BLaER1 treated with 17β-estradiol and CSF1 and Interleukin-3, amounts not matched to agents 10 nM and 100 nM (cell line): ENCODE data around the gene PPEF2.

Experiments
- H3K27ac ChIP-seq, 11 experiments: shearing (Covaris generic); formaldehyde crosslinking; 2 replicates each; pipeline ENCODE4 v1.8.1; 2022
- H3K27me3 ChIP-seq, 11 experiments: shearing (Covaris generic); formaldehyde crosslinking; 2 replicates each; pipeline ENCODE4 v1.8.1; 2022
- H3K36me3 ChIP-seq, 11 experiments: shearing (Covaris generic); formaldehyde crosslinking; 2 replicates each; pipeline ENCODE4 v1.8.1; 2022
- H3K4me1 ChIP-seq, 10 experiments: shearing (Covaris generic); formaldehyde crosslinking; 2 replicates each; pipeline ENCODE4 v1.8.1; 2022
- H3K4me2 ChIP-seq, 11 experiments: shearing (Covaris generic); formaldehyde crosslinking; 2 replicates each; pipeline ENCODE4 v1.8.1; 2022
- H3K4me3 ChIP-seq, 10 experiments: shearing (Covaris generic); formaldehyde crosslinking; 2 replicates each; pipeline ENCODE4 v1.8.1; 2022
- H3K9ac ChIP-seq, 11 experiments: shearing (Covaris generic); formaldehyde crosslinking; 2 replicates each; pipeline ENCODE4 v1.8.1; 2022
- H3K9me3 ChIP-seq, 11 experiments: shearing (Covaris generic); formaldehyde crosslinking; replicated peaks in 1 of 11; 2 replicates each; pipeline ENCODE4 v1.8.1; 2022
- H4K20me1 ChIP-seq, 11 experiments: shearing (Covaris generic); formaldehyde crosslinking; 2 replicates each; pipeline ENCODE4 v1.8.1; 2022
- Cebpa-rat ChIP-seq, 11 experiments: shearing (Covaris generic); IDR thresholded peaks; 2 replicates each; pipeline ENCODE4 v1.8.1; 2022

The PPEF2 gene

DNA sequence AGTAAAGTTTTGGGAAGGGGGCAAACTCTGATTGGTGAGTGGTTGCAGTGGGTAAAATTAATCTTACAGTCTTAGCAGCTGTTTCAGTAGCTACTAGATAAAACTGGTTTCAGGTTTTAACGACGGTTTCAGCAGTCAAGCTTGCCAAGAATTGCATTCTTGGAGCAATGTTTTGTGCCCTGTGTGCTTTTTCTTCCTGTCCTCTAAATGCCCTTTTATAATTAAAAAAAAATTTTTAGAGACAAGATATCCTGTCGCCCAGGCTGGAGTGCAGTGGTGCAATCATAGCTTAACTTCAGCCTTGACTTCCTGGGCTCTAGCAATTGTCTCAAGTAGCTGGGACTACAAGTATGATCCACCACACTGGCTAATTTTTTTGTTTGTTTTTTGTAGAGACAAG, 6.3 kb upstream of the PPEF2 start:
- Histone ChIP-seq H3K27ac (peak overlapping the region in 10 of 11 experiments; percentile 46 to 85 (median 80); a peak in 20 of 22 replicates), H3K27me3 (no peaks in the 10 kb centered on the region), H3K4me2 (peak overlapping the region; percentile 53 to 79 (median 72)), H3K4me3 (no peak overlapping the region), H3K9ac (peak overlapping the region in 9 of 11 experiments; percentile 1 to 69 (median 59); a peak in 16 of 22 replicates), H3K36me3 (peaks cover 9 to 34% (median 24%) of the 10 kb centered on the region in 11 experiments; a peak in 19 of 22 replicates), H4K20me1 (no peaks in the 10 kb centered on the region), H3K4me1 (peaks cover 23 to 64% (median 52%) of the 10 kb centered on the region in 10 experiments), H3K9me3 (peaks cover 18 to 31% (median 26%) of the 10 kb centered on the region in 11 experiments)
- no peak for TF ChIP-seq Cebpa-rat (IDR thresholded peaks at IDR 0.05)

DNA sequence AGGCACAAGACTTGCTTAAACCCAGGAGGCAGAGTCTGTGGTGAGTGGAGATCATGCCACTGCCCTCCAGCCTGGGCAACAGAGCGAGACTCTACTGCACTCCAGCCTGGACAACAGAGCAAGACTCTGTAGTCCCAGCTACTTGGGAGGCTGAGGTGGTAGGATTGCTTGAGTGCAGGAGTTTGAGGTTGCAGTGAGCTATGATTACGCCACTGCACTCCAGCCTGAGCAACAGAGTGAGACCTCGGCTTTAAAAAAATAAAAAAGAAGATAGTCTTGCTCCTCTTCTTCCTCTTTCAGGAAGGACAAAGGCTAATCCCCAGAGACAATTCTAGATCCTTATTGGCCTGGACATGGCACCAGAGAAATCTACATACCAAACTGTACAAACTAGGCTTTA, 5.7 kb upstream of the PPEF2 start:
- TF ChIP-seq Cebpa-rat (IDR thresholded peaks at IDR 0.05) = peak in 9 of 11 experiments; percentile 53 to 87 (median 84); a peak in 16 of 22 replicates
- Histone ChIP-seq H4K20me1 (no peaks in the 10 kb centered on the region), H3K4me2 (peak overlapping the region; percentile 53 to 79 (median 72)), H3K4me1 (peaks cover 23 to 69% (median 57%) of the 10 kb centered on the region in 10 experiments), H3K27me3 (no peaks in the 10 kb centered on the region), H3K9ac (peak overlapping the region in 9 of 11 experiments; percentile 1 to 69 (median 59); a peak in 16 of 22 replicates), H3K36me3 (peaks cover 9 to 28% (median 18%) of the 10 kb centered on the region in 11 experiments; a peak in 19 of 22 replicates), H3K4me3 (no peak overlapping the region), H3K27ac (peak overlapping the region in 10 of 11 experiments; percentile 46 to 85 (median 80); a peak in 21 of 22 replicates), H3K9me3 (peaks cover 18 to 31% (median 26%) of the 10 kb centered on the region in 11 experiments)

DNA sequence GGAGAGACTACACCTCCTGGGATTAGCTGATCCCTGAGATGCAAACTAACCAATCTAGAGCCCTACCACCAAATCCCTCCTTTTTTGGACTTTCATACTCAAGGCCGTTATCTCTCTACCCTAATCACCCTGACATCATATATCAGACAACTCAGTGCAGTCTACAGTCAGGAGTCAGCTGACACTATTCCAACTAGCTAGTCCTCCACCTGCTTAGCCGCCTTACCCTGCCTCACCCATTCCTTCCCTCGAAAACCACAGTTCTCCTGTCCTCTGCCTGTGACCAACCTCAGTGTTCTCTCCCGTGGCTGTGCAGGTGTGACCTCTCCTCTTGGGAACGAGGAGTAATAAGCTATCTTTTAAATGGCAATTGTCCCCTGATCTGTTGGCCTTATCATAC, 1.8 kb upstream of the PPEF2 start:
- H3K4me2 ChIP-seq = peak overlapping the region; percentile 25 to 76 (median 54); a peak in 21 of 22 replicates
- H3K27me3 ChIP-seq = no peaks in the 10 kb centered on the region
- H3K27ac ChIP-seq = peak overlapping the region in 8 of 11 experiments; percentile 0 to 83 (median 56); a peak in 10 of 22 replicates
- TF ChIP-seq Cebpa-rat (IDR thresholded peaks at IDR 0.05) = no peak
- peaks cover 48 to 94% (median 81%) of the 10 kb centered on the region in 10 experiments for H3K4me1 ChIP-seq
- no peak overlapping the region for H3K4me3 ChIP-seq
- peaks cover 0 to 10% (median 2%) of the 10 kb centered on the region in 11 experiments; a peak in 5 of 22 replicates for H3K9me3 ChIP-seq
- H3K36me3 ChIP-seq = no peaks in the 10 kb centered on the region
- no peaks in the 10 kb centered on the region for H4K20me1 ChIP-seq
- H3K9ac ChIP-seq = no peak overlapping the region

DNA sequence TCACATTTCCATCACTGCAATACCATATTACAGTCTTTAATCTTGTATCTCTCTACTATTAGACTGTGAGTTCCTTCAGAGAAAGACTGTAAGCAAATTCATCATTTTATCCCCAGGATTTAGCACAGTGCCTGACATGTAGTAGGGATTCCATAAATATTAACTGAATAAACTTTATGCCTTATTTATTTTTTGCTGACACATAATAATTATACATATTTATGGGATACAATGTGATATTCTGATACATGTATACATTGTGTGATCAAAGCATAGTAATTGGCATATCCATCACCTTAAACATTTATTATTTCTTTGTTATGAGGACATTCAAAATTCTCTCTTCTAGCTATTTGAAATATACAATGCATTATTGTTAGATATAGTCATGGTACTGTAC, 3.7 kb downstream of the PPEF2 start:
- Histone ChIP-seq H3K27me3 (no peaks in the 10 kb centered on the region), H3K4me1 (peaks cover 30 to 41% (median 35%) of the 10 kb centered on the region in 10 experiments), H3K27ac (peak overlapping the region in 1 of 11 experiments; percentile 1; a peak in 1 of 22 replicates), H4K20me1 (no peaks in the 10 kb centered on the region), H3K4me3 (no peak overlapping the region), H3K9me3 (peaks cover 4 to 27% (median 9%) of the 10 kb centered on the region in 11 experiments; a peak in 13 of 22 replicates), H3K4me2 (no peak overlapping the region), H3K9ac (no peak overlapping the region), H3K36me3 (0 out of 22 replicates have a peak, but pooled peaks cover 0 to 3% (median 0%) of the 10 kb centered on the region in 11 experiments)
- no peak for TF ChIP-seq Cebpa-rat (IDR thresholded peaks at IDR 0.05)

DNA sequence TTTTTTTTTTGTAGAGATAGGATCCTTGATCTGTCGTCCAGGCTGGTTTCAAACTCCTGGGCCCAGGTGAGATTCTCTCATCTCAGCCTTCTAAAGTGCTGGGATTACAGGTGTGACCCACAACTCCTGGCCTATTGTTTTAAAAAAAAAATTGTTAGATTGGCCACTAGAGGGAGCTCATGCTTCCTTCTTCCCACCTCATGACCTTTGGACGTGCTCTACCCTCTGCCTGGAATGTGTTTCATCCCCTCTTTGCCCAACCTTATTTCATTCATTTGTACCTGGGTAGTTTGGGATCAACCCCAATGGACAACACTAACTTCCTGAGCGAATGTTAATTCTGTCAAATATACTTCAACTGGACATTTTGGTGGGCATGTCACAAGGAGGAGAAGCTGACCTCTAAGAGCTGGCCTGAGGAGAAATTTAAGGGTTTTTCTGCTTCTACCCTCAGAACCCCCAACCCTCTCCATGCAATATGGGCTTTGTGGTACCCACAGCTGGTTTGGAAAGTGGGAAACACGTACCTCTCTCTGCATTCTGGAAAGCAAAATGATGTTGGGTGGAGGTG, 6.4 kb downstream of the PPEF2 start:
- no peak for TF ChIP-seq Cebpa-rat (IDR thresholded peaks at IDR 0.05)
- 0 out of 22 replicates have a peak, but pooled peaks cover 0 to 3% (median 0%) of the 10 kb centered on the region in 11 experiments for H3K36me3 ChIP-seq
- no peak overlapping the region for H3K4me3 ChIP-seq
- H4K20me1 ChIP-seq = no peaks in the 10 kb centered on the region
- peaks cover 8 to 14% (median 11%) of the 10 kb centered on the region in 10 experiments; a peak in 18 of 20 replicates for H3K4me1 ChIP-seq
- H3K4me2 ChIP-seq = no peak overlapping the region
- H3K27ac ChIP-seq = no peak overlapping the region
- H3K9me3 ChIP-seq = peaks cover 4 to 27% (median 9%) of the 10 kb centered on the region in 11 experiments; a peak in 13 of 22 replicates
- H3K27me3 ChIP-seq = no peaks in the 10 kb centered on the region
- H3K9ac ChIP-seq = no peak overlapping the region

DNA sequence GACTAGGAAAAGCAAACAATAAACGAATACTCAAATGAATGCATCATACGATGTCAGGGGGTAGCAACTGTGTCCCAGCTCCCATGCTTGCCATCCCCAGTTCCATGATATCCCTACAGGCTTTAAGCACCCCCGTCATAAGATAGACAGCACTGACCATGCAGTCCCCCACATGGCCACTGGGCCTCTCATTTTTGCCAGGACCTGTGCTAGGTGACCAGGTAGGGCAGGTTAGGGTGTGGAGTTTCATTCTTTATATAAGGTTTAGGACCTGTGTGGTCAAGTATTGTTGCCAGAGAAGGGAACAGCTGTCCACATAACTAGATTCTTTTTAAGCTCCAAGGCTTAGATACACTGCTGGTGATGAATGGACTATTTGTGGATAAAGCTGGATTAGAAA, 9.7 kb downstream of the PPEF2 start:
- H3K36me3 ChIP-seq = no peaks in the 10 kb centered on the region
- no peaks in the 10 kb centered on the region for H4K20me1 ChIP-seq
- TF ChIP-seq Cebpa-rat (IDR thresholded peaks at IDR 0.05) = no peak

DNA sequence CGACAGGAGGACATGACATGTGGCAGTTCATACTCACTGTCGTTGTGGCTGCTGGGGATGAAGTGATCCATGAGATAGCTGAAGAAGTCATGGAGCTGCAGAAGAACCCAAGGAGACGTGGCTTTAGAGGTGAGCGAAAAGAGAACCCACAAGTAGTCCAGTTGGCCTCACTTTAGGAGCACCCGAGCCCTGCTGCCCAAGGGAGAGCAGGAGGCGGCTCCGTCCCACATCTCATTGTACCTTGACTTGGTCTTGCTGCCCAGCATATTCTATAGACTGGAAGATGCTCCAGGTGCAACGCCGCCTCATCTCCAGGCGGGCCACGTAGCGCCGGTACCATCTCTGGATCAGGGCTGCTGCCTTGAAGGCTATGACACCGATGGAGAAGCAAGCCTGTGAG, 10.6 kb downstream of the PPEF2 start:
- no peaks in the 10 kb centered on the region for H3K36me3 ChIP-seq
- no peaks in the 10 kb centered on the region for H4K20me1 ChIP-seq
- no peak overlapping the region for H3K4me2 ChIP-seq
- no peaks in the 10 kb centered on the region for H3K9me3 ChIP-seq
- H3K9ac ChIP-seq = no peak overlapping the region
- H3K4me3 ChIP-seq = no peak overlapping the region
- no peak for TF ChIP-seq Cebpa-rat (IDR thresholded peaks at IDR 0.05)
- peaks cover 0 to 5% (median 0%) of the 10 kb centered on the region in 10 experiments; a peak in 5 of 20 replicates for H3K4me1 ChIP-seq
- no peak overlapping the region for H3K27ac ChIP-seq
- H3K27me3 ChIP-seq = no peaks in the 10 kb centered on the region

More for the DNA sequence above, 9.7 kb downstream of the PPEF2 start:
- Histone ChIP-seq H3K4me2 (no peak overlapping the region), H3K4me3 (no peak overlapping the region), H3K4me1 (peaks cover 0 to 5% (median 0%) of the 10 kb centered on the region in 10 experiments; a peak in 5 of 20 replicates), H3K9ac (no peak overlapping the region), H3K27me3 (no peaks in the 10 kb centered on the region), H3K9me3 (peaks cover 0 to 5% (median 0%) of the 10 kb centered on the region in 11 experiments; a peak in 5 of 22 replicates), H3K27ac (no peak overlapping the region)

DNA sequence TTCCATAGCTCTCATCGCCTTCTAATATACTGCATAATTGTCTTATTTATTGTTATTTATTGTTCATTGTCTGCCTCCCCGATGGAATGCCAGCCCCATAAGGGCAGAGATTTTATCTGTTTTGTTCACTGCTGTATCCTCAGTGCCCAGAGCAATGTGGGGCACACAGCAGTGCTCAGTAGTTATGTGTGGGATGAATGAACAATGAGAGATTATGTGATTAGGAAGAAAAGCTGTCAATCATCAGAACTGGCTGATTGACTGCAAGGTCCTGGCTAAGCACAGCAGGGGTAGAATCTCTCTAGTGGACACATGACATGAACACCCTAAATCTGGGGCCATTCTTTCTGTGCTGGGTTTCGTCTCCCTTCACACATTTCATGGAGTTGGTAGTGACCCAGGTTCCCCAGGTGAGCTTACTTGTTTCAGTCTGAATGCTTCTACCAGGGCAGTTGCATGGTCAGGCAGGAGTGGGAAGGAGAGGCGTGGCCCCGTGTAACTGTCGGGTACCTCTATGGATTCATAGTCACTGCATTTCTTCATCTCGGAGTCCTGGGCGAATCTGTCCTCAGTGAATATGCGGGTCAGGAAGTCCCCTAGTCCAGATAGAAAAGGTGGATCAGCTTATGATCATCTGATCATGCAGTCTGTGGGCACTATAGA, 12.6 kb downstream of the PPEF2 start:
- Histone ChIP-seq H3K4me1 (peaks cover 0 to 5% (median 0%) of the 10 kb centered on the region in 10 experiments; a peak in 3 of 20 replicates), H3K9me3 (no peaks in the 10 kb centered on the region), H3K4me3 (no peak overlapping the region), H3K27me3 (no peaks in the 10 kb centered on the region), H3K27ac (no peak overlapping the region), H3K4me2 (no peak overlapping the region), H3K36me3 (no peaks in the 10 kb centered on the region), H3K9ac (no peak overlapping the region), H4K20me1 (no peaks in the 10 kb centered on the region)
- TF ChIP-seq Cebpa-rat (IDR thresholded peaks at IDR 0.05) = no peak

DNA sequence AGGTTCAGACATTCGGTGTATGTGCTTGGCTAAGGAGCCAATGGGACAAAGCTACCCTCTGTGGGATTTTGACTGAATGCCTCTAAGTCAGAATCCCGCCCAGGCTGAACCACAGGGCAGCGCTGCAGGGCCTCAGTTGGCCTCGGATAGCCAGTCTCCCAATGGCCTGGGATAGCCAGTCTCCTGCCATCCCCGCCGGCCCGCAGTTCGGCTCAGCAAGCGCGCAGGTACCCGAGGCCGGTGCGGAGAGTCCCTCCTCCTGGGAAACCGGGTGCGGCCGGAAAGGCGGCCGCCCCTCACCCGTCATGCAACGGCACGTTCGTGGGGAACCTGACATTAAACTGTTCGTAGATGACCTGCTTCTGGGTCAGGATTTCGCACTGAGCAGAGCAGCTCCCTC, 16.1 kb downstream of the PPEF2 start:
- Histone ChIP-seq H3K4me2 (no peak overlapping the region), H3K27ac (no peak overlapping the region), H3K4me1 (no peaks in the 10 kb centered on the region), H3K9me3 (no peaks in the 10 kb centered on the region), H3K27me3 (no peaks in the 10 kb centered on the region), H3K4me3 (no peak overlapping the region), H4K20me1 (no peaks in the 10 kb centered on the region), H3K9ac (no peak overlapping the region), H3K36me3 (no peaks in the 10 kb centered on the region)
- no peak for TF ChIP-seq Cebpa-rat (IDR thresholded peaks at IDR 0.05)
